ENCODE data around the gene MAGEB10. TPM values are rescaled to one million over a fixed set of nuclear protein-coding genes. Genes with fewer than 3 reads are reported as not detected.
"Not testable (repeated sequence)": the region's sequence is repeated elsewhere in the genome, so short reads cannot be mapped to it uniquely, and the experiment has no call there.

MAGEB10 gene
- not detected for total RNA-seq

GRCh38 chrX:27807690-27808089, at the start of gene MAGEB10:
TSS of gene MAGEB10 (plus strand) at chrX:27807990. CDS start at chrX:27821307, 13,317 bp downstream.
- DNase-seq (ENCODE audit: low spot score) = no peak

GRCh38 chrX:27765718-27766117, 42.1 kb upstream of the MAGEB10 start:
- DNase-seq (ENCODE audit: low spot score) = no peak

GRCh38 chrX:27767387-27767786, 40.4 kb upstream of the MAGEB10 start:
- no peak for DNase-seq (ENCODE audit: low spot score)

GRCh38 chrX:27775984-27776383, 31.8 kb upstream of the MAGEB10 start:
- DNase-seq (ENCODE audit: low spot score) = no peak

- DNase-seq (ENCODE audit: low spot score) = no peak
Measured at GRCh38 chrX:27796640-27797257, 11.0 kb upstream of the MAGEB10 start.

GRCh38 chrX:27797575-27797974, 10.2 kb upstream of the MAGEB10 start:
- DNase-seq (ENCODE audit: low spot score) = no peak

- DNase-seq (ENCODE audit: low spot score) = no peak
Measured at GRCh38 chrX:27808226-27808625, 436 bp downstream of the MAGEB10 start.

DNA sequence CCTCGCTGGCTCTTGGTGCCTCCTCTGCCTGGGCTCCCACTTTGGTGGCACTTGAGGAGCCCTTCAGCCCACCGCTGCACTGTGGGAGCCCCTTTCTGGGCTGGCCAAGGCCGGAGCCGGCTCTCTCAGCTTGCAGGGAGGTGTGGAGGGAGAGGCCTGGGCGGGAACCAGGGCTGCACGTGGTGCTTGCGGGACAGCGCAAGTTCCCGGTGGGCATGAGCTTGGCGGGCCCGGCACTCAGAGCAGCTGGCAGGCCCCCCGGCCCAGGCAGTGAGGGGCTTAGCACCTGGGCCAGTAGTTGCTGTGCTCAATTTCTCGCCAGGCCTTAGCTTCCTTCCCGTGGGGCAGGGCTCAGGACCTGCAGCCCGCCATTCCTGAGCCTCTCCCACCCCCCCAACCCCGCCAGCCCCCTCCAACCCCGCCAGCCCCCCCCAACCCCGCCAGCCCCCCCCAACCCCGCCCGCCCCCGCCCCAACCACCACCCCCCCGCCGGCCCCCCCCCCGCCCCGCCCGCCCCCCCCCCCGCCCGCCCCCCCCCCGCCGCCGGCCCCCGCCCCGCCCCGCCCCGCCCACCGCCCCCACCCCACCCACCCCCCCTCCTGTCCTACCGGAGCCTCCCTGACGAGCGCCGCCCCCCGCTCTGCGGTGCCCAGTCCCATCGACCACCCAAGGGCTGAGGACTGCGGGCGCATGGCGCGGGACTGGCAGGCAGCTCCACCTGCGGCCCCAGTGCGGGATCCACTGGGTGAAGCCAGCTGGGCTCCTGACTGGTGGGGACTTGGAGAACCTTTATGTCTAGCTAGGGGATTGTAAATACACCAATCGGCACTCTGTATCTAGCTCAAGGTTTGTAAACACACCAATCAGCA, 1.4 kb downstream of the MAGEB10 start:
- DNase-seq (ENCODE audit: low spot score) = not testable (repeated sequence)

DNA sequence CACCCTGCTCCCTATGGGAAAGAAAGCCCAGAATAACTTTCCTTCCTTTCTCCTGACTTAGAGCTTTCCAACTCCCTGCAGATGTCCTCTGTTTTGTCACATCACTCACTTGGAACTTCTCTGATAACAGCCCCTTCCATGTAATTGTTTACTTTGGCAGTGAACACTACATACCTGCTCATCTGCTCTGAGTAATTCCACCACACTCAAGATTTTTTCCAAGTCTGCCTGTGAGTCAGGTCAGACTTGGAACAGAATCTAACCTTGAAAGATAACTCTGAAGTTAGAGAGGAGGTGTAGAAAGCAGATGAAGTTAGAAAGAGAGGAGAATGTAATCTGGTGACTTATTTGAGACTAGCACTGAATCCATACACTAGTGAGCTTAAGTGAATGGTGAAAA, 7.4 kb downstream of the MAGEB10 start:
- no peak for DNase-seq (ENCODE audit: low spot score)

DNA sequence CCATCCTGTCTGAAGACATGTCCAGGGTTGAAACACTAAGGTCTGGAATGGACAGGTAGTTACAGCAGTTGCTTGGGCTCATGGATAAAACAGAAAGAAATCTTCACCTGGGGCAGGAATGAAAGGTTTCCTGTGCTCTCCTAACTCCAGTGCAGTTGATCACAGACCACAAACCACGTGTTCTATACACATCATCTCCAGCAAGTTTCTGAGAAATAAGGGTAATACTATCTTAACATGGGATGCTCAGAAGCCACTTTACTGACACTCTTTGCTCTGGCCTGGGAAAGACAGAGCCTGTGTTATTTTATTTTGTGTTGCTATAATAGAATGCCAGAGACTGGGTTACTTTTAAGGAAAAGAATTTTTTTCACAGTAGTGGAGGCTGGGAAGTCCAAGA, 16.0 kb downstream of the MAGEB10 start:
- DNase-seq (ENCODE audit: low spot score) = no peak

GRCh38 chrX:27838185-27838584, 30.4 kb downstream of the MAGEB10 start:
- no peak for DNase-seq (ENCODE audit: low spot score)

DNA sequence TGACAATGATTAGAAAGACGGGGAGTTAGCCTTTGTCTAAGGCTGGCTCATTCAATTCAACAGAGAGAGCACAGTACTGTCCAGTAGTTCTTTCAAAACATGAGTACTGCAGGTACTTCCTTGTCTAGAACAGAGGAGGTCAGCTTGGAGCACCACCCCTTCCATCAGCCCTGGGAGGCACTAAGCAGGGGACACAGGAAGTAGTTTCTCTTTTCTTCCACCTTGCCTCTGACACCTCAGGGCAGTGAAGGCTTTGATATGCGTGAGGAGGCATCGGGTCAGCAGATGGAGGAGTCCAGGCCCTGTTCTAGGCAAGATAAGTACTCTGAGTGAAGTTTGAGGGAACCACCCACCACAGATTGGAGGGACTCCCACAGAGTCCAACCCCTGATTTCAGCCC, 33.1 kb downstream of the MAGEB10 start:
- no peak for DNase-seq (ENCODE audit: low spot score)

DNA sequence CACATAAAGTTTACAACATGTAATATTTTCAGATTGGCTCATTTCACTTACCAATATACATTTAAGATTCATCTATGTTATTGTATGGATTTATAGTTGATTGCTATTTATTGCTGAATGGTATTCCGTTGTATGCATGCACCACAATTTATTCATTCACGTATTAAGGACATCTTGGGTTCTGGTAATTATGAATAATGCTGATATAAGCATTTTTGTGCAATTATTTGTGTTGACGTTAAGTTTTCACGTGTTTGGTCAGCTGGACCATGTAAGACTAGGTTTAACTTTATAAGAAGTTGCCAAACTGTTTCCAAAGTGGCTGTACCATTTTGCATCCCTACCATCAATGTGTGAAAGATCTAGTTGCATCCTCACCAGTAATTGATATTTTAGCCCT, 35.1 kb downstream of the MAGEB10 start:
- no peak for DNase-seq (ENCODE audit: low spot score)

DNA sequence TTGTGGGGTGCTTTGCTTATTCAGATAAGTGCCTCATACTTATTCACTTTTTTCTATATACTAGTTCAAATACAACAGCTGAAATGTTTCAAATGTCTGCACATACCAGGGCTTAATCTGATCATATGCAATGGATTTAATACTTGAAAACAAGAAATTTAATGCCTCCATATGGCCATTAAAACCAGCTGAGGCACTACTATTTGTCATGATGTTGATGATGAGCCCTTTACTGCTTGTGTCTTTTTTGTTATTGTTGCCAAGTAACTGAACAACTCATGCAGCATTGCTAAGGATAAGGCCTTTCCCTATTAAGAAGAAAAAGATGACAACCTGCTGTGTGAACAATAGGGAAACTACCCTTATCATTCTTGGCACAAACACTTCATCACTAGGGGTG, 52.5 kb downstream of the MAGEB10 start:
- DNase-seq (ENCODE audit: low spot score) = no peak

- DNase-seq (ENCODE audit: low spot score) = no peak
Measured at GRCh38 chrX:27863809-27864208, 56.0 kb downstream of the MAGEB10 start.

Other genes with a start within 250 kb of the MAGEB10 start
- not detected for gene DCAF8L2, start 217.6 kb upstream of the MAGEB10 start, total RNA-seq
- not detected for gene DCAF8L1, start 173.5 kb downstream of the MAGEB10 start, total RNA-seq

Measured in mucosa of gallbladder (tissue), 1 donor.